Liver (tissue), 9 donors: ENCODE measurements around the gene ASTE1. TPM values are rescaled to one million over a fixed set of nuclear protein-coding genes. Genes with fewer than 3 reads are reported as not detected.

Source experiments
- DNase-seq: peaks from one replicate; pipeline ENCODE4 v3.0.0-alpha.2; 2017; ENCODE audit warnings: low spot score
- H3K27ac ChIP-seq, 2 donors: one replicate each; pipeline ENCODE4 v1.7.0; 2013; ENCODE audit warnings: inconsistent platforms in 2 of 2, low read length in 2 of 2, control low read depth in 1 of 2, low read depth in 1 of 2, mild to moderate bottlenecking in 1 of 2
- H3K27me3 ChIP-seq, 4 donors: one replicate each; pipeline versions ENCODE4 v1.6.1 to v1.7.0; 2013; ENCODE audit warnings: low read length in 3 of 4, inconsistent platforms in 1 of 4, mild to moderate bottlenecking in 1 of 4, moderate library complexity in 1 of 4; ENCODE audit not compliant: control insufficient read depth in 4 of 4, insufficient read depth in 4 of 4
- H3K36me3 ChIP-seq, 4 donors: one replicate each; pipeline versions ENCODE4 v1.6.1 to v1.7.0; 2013; ENCODE audit warnings: low read length in 3 of 4, mild to moderate bottlenecking in 3 of 4, low read depth in 1 of 4, moderate library complexity in 1 of 4; ENCODE audit not compliant: control insufficient read depth in 4 of 4, insufficient read depth in 3 of 4
- H3K4me1 ChIP-seq, 4 donors: one replicate each; pipeline versions ENCODE4 v1.6.1 to v1.7.0; 2013; ENCODE audit warnings: low read length in 3 of 4, mild to moderate bottlenecking in 3 of 4, moderate library complexity in 1 of 4; ENCODE audit not compliant: control insufficient read depth in 4 of 4, insufficient read depth in 4 of 4
- H3K4me3 ChIP-seq, 3 donors: one replicate each; pipeline versions ENCODE4 v1.6.1 to v1.7.0; 2013; ENCODE audit warnings: low read length in 3 of 3, control low read depth in 1 of 3, low read depth in 1 of 3, mild to moderate bottlenecking in 1 of 3
- H3K9ac ChIP-seq, 2 donors: one replicate each; pipeline ENCODE4 v1.7.0; 2013; ENCODE audit warnings: low read length in 2 of 2, mild to moderate bottlenecking in 2 of 2, moderate library complexity in 2 of 2, control low read depth in 1 of 2, low read depth in 1 of 2
- H3K9me3 ChIP-seq, 4 donors: one replicate each; pipeline versions ENCODE4 v1.6.1 to v1.7.0; 2013; ENCODE audit warnings: low read length in 3 of 4; ENCODE audit not compliant: control insufficient read depth in 4 of 4
- EGR1 ChIP-seq, 2 donors: IDR thresholded peaks; 2 replicates each; pipeline ENCODE4 v1.6.1; 2016 to 2018; ENCODE audit warnings: antibody characterized with exemption in 2 of 2, low read depth in 2 of 2
- FOXA1 ChIP-seq: IDR thresholded peaks from 2 replicates; pipeline ENCODE4 v1.6.1; 2016; ENCODE audit warnings: antibody characterized with exemption
- FOXA2 ChIP-seq: IDR thresholded peaks from 2 replicates; pipeline ENCODE4 v1.6.1; 2016; ENCODE audit warnings: antibody characterized with exemption
- GABPA ChIP-seq, 2 donors: IDR thresholded peaks in 1 of 2; conservative IDR thresholded peaks in 1 of 2; 2 replicates each; pipeline ENCODE4 v1.6.1; 2016; ENCODE audit warnings: antibody characterized with exemption in 2 of 2, mild to moderate bottlenecking in 1 of 2, moderate library complexity in 1 of 2
- HNF4A ChIP-seq, 2 donors: conservative IDR thresholded peaks; 2 replicates each; pipeline ENCODE4 v1.6.1; 2016; ENCODE audit warnings: antibody characterized with exemption in 2 of 2, mild to moderate bottlenecking in 2 of 2
- HNF4G ChIP-seq: IDR thresholded peaks from 2 replicates; pipeline ENCODE4 v1.6.1; 2016; ENCODE audit warnings: antibody characterized with exemption
- JUND ChIP-seq, 2 donors: IDR thresholded peaks; 2 replicates each; pipeline ENCODE4 v1.6.1; 2016; ENCODE audit warnings: antibody characterized with exemption in 2 of 2
- NR2F2 ChIP-seq: IDR thresholded peaks from 2 replicates; pipeline ENCODE4 v1.6.1; 2016; ENCODE audit warnings: antibody characterized with exemption
- RAD21 ChIP-seq, 2 donors: IDR thresholded peaks; 2 replicates each; pipeline ENCODE4 v1.6.1; 2016; ENCODE audit warnings: antibody characterized with exemption in 2 of 2, mild to moderate bottlenecking in 2 of 2
- RXRA ChIP-seq, 2 donors: IDR thresholded peaks; 2 replicates each; pipeline ENCODE4 v1.6.1; 2017 to 2018; ENCODE audit warnings: antibody characterized with exemption in 2 of 2, mild to moderate bottlenecking in 1 of 2
- SP1 ChIP-seq: IDR thresholded peaks from 2 replicates; pipeline ENCODE4 v1.6.1; 2018; ENCODE audit warnings: antibody characterized with exemption, mild to moderate bottlenecking
- TAF1 ChIP-seq: conservative IDR thresholded peaks from 2 replicates; pipeline ENCODE4 v1.6.1; 2016; ENCODE audit warnings: antibody characterized with exemption, mild to moderate bottlenecking
- YY1 ChIP-seq: IDR thresholded peaks from 2 replicates; pipeline ENCODE4 v1.6.1; 2016; ENCODE audit warnings: antibody characterized with exemption, mild to moderate bottlenecking
- WGBS: extraction: QIAGEN DNeasy Blood & Tissue Kit; methylation state at CpG from one replicate; pipeline ENCODE4 v1.1.7; 2013; 5-methylcytosine and 5-hydroxymethylcytosine counted together
- polyA plus RNA-seq, 2 donors: library from polyadenylated mRNA; stranded (reverse) in 1 of 2; unstranded in 1 of 2; fragments of 200-250 nt in 1 of 2; fragments of >200 nt in 1 of 2; fragmentation: Nextera tagmentation in 1 of 2; extraction: Ambion mirVana in 1 of 2; gene quantifications; one replicate each; pipeline versions ENCODE4 v1.2.1 to v1.2.3, GENCODE V29; 2013 to 2015
- total RNA-seq, 2 donors: library from RNA; depleted of rRNA; stranded (reverse); fragments of >200 nt; gene quantifications; one replicate each; pipeline ENCODE4 v1.2.3, GENCODE V29; 2014
- TF ChIP-seq, protein P1 (sequence below): IDR thresholded peaks from 2 replicates; pipeline ENCODE4 v1.6.1; 2016; ENCODE audit warnings: antibody characterized with exemption, mild to moderate bottlenecking
- TF ChIP-seq, protein P2 (sequence below): IDR thresholded peaks from 2 replicates; pipeline ENCODE4 v1.6.1; 2016; ENCODE audit warnings: antibody characterized with exemption
- TF ChIP-seq, protein P3 (sequence below): fragments of 150-350 bp; IDR thresholded peaks from 2 replicates; pipeline ENCODE4 v1.5.1; 2017; ENCODE audit warnings: improper control_type of control experiment, low read depth, low read length; ENCODE audit not compliant: missing input control
- TF ChIP-seq, protein P4 (sequence below): IDR thresholded peaks from 2 replicates; pipeline ENCODE4 v1.6.1; 2016; ENCODE audit warnings: antibody characterized with exemption
- TF ChIP-seq, protein P5 (sequence below): IDR thresholded peaks from 2 replicates; pipeline ENCODE4 v1.6.1; 2016; ENCODE audit warnings: antibody characterized with exemption
- donor health status: healthy.
- donor health status: healthy.
- donor health status: healthy.
- donor health status: healthy.
- donor health status: healthy.

The ASTE1 gene
- total and polyA plus RNA-seq, 4 donors = 2.6 to 6.0 (median 5.1) TPM

DNA sequence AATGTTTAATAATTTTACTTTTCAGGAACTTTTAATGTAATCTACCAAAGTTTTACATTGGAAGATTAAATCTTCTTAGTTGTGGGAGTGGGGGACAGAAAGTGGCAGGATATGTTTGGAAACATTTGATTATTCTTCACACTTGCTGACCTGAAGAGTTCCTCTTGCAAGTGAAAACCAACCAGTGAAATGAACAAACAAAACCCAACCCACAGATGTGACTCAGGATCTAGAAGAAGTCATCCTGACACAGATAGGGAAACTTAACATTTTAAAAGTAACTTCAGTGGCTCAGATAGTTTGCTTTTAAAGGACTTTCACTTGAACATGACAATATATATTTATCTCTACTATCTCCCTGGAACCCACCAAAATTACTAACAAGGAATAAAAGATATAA lies 55.4 kb downstream of the ASTE1 start:
- Histone ChIP-seq H3K9ac (no peak overlapping the region), H3K27me3 (no peaks in the 10 kb centered on the region), H3K36me3 (peaks cover 2 to 21% (median 11%) of the 10 kb centered on the region in 4 donors), H3K27ac (no peak overlapping the region), H3K4me1 (no peaks in the 10 kb centered on the region), H3K9me3 (no peaks in the 10 kb centered on the region), H3K4me3 (no peak overlapping the region)
- no peak for TF ChIP-seq EGR1 (IDR thresholded peaks at IDR 0.05; ENCODE audit: low read depth in 2 of 2)
- TF ChIP-seq HNF4A (conservative IDR thresholded peaks at IDR 0.05) = no peak
- no peak for TF ChIP-seq YY1
- TF ChIP-seq TAF1 = no peak
- TF ChIP-seq FOXA2 = no peak
- no peak for DNase-seq

DNA sequence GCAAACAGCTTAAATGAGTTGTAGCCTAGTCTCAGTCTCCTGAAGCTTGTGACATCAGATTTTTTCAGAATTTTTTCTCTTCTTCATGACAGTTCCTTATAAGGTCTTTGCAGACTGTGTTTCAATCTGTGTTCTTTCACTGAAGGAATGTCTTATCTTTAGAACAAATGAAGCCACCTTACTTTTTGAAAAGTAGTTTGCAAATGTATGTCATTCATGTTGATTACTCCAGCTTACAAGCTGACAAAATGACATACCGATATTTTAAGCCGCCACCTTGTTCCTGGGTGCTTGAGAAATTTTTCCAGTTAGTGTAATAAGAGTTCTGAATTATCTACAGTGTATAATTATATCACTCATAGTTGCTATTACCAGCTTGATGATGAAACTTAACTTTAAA lies 57.0 kb downstream of the ASTE1 start:
- H3K4me1 ChIP-seq = no peaks in the 10 kb centered on the region
- whole genome bisulfite sequencing = 98% methylated on average over 2 of the region's 2 CpGs
- H3K9me3 ChIP-seq = no peaks in the 10 kb centered on the region
- H3K9ac ChIP-seq = no peak overlapping the region
- no peak overlapping the region for H3K4me3 ChIP-seq
- no peak overlapping the region for H3K27ac ChIP-seq
- TF ChIP-seq HNF4G = no peak
- no peak for TF ChIP-seq EGR1 (IDR thresholded peaks at IDR 0.05; ENCODE audit: low read depth in 2 of 2)
- no peak for TF ChIP-seq RAD21 (IDR thresholded peaks at IDR 0.05)
- TF ChIP-seq HNF4A (conservative IDR thresholded peaks at IDR 0.05) = no peak
- TF ChIP-seq, protein P1, sequence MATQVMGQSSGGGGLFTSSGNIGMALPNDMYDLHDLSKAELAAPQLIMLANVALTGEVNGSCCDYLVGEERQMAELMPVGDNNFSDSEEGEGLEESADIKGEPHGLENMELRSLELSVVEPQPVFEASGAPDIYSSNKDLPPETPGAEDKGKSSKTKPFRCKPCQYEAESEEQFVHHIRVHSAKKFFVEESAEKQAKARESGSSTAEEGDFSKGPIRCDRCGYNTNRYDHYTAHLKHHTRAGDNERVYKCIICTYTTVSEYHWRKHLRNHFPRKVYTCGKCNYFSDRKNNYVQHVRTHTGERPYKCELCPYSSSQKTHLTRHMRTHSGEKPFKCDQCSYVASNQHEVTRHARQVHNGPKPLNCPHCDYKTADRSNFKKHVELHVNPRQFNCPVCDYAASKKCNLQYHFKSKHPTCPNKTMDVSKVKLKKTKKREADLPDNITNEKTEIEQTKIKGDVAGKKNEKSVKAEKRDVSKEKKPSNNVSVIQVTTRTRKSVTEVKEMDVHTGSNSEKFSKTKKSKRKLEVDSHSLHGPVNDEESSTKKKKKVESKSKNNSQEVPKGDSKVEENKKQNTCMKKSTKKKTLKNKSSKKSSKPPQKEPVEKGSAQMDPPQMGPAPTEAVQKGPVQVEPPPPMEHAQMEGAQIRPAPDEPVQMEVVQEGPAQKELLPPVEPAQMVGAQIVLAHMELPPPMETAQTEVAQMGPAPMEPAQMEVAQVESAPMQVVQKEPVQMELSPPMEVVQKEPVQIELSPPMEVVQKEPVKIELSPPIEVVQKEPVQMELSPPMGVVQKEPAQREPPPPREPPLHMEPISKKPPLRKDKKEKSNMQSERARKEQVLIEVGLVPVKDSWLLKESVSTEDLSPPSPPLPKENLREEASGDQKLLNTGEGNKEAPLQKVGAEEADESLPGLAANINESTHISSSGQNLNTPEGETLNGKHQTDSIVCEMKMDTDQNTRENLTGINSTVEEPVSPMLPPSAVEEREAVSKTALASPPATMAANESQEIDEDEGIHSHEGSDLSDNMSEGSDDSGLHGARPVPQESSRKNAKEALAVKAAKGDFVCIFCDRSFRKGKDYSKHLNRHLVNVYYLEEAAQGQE = no peak
- no peak for TF ChIP-seq NR2F2
- TF ChIP-seq, protein P2, sequence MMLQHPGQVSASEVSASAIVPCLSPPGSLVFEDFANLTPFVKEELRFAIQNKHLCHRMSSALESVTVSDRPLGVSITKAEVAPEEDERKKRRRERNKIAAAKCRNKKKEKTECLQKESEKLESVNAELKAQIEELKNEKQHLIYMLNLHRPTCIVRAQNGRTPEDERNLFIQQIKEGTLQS = no peak
- TF ChIP-seq YY1 = no peak
- TF ChIP-seq GABPA (IDR thresholded peaks at IDR 0.05 in 1 of 2, conservative IDR thresholded peaks at IDR 0.05 in 1 of 2) = no peak
- no peak for TF ChIP-seq SP1
- no peak for TF ChIP-seq FOXA2
- no peak for TF ChIP-seq TAF1
- TF ChIP-seq JUND (IDR thresholded peaks at IDR 0.05) = no peak
- TF ChIP-seq, protein P3, sequence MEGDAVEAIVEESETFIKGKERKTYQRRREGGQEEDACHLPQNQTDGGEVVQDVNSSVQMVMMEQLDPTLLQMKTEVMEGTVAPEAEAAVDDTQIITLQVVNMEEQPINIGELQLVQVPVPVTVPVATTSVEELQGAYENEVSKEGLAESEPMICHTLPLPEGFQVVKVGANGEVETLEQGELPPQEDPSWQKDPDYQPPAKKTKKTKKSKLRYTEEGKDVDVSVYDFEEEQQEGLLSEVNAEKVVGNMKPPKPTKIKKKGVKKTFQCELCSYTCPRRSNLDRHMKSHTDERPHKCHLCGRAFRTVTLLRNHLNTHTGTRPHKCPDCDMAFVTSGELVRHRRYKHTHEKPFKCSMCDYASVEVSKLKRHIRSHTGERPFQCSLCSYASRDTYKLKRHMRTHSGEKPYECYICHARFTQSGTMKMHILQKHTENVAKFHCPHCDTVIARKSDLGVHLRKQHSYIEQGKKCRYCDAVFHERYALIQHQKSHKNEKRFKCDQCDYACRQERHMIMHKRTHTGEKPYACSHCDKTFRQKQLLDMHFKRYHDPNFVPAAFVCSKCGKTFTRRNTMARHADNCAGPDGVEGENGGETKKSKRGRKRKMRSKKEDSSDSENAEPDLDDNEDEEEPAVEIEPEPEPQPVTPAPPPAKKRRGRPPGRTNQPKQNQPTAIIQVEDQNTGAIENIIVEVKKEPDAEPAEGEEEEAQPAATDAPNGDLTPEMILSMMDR = no peak
- TF ChIP-seq RXRA (IDR thresholded peaks at IDR 0.05) = no peak
- no peak for TF ChIP-seq FOXA1
- TF ChIP-seq, protein P4, sequence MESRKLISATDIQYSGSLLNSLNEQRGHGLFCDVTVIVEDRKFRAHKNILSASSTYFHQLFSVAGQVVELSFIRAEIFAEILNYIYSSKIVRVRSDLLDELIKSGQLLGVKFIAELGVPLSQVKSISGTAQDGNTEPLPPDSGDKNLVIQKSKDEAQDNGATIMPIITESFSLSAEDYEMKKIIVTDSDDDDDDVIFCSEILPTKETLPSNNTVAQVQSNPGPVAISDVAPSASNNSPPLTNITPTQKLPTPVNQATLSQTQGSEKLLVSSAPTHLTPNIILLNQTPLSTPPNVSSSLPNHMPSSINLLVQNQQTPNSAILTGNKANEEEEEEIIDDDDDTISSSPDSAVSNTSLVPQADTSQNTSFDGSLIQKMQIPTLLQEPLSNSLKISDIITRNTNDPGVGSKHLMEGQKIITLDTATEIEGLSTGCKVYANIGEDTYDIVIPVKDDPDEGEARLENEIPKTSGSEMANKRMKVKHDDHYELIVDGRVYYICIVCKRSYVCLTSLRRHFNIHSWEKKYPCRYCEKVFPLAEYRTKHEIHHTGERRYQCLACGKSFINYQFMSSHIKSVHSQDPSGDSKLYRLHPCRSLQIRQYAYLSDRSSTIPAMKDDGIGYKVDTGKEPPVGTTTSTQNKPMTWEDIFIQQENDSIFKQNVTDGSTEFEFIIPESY = no peak
- TF ChIP-seq, protein P5, sequence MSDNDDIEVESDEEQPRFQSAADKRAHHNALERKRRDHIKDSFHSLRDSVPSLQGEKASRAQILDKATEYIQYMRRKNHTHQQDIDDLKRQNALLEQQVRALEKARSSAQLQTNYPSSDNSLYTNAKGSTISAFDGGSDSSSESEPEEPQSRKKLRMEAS = no peak
- DNase-seq = no peak
- no peaks in the 10 kb centered on the region for H3K27me3 ChIP-seq
- peaks cover 2 to 28% (median 22%) of the 10 kb centered on the region in 4 donors for H3K36me3 ChIP-seq
